Brain microvascular endothelial cell (primary cell): ENCODE results near the gene SLC9A5.

Source experiments
- DNase-seq: peaks from one replicate; pipeline ENCODE4 v3.0.0-alpha.2; 2020
- H3K27ac ChIP-seq: fragments of 250-450 bp; sonication (Bioruptor Pico); 2 replicates; pipeline ENCODE4 v1.5.1; 2020; ENCODE audit warnings: mild to moderate bottlenecking, moderate library complexity
- H3K27me3 ChIP-seq: fragments of 250-450 bp; sonication (Bioruptor Pico); replicated peaks from 2 replicates; pipeline ENCODE4 v1.5.1; 2020; ENCODE audit warnings: mild to moderate bottlenecking
- H3K36me3 ChIP-seq: fragments of 250-450 bp; sonication (Bioruptor Pico); replicated peaks from 2 replicates; pipeline ENCODE4 v1.5.1; 2020; ENCODE audit warnings: mild to moderate bottlenecking
- H3K4me3 ChIP-seq: 2 replicates; pipeline ENCODE4 v1.5.1; 2011; ENCODE audit warnings: low read depth, mild to moderate bottlenecking, control low read depth, low read length, moderate library complexity
- CTCF ChIP-seq: IDR thresholded peaks from 2 replicates; pipeline ENCODE4 v1.5.1; 2011; ENCODE audit warnings: low read depth, mild to moderate bottlenecking, moderate library complexity, low read length, control low read depth, inconsistent platforms; ENCODE audit errors: missing control alignments
- in situ Hi-C: cut with HindIII; loops from 2 replicates; pipeline ENCODE4 v1.10.0; 2017; ENCODE audit warnings: low sequenced_read_pairs, low pct_ligation_motif_present

Gene SLC9A5

GRCh38 chr16:67223992-67224391, 24.8 kb upstream of the SLC9A5 start:
- TF ChIP-seq CTCF: no peak
- H3K4me3 ChIP-seq: no peak overlapping the region
- no peak overlapping the region for H3K27ac ChIP-seq
- no peaks in the 10 kb centered on the region for H3K27me3 ChIP-seq
- peaks cover 10% of the 10 kb centered on the region for H3K36me3 ChIP-seq
- no peak for DNase-seq
- in situ Hi-C loops: no loop called here

- DNase-seq: no peak
- Histone ChIP-seq H3K27ac (peak overlapping the region; percentile 77), H3K27me3 (no peaks in the 10 kb centered on the region), H3K36me3 (peaks cover 34% of the 10 kb centered on the region), H3K4me3 (peak overlapping the region; percentile 98)
- TF ChIP-seq CTCF: no peak
- in situ Hi-C loops: no loop called here
These were observed 22.4 kb upstream of the SLC9A5 start for GRCh38 chr16:67226295-67226803.

GRCh38 chr16:67226804-67227566, 21.8 kb upstream of the SLC9A5 start, which contains the start of gene TMEM208:
Gene TMEM208, plus strand, starts transcription at chr16:67227130. Its CDS starts 89 bp downstream, at chr16:67227219.
- in situ Hi-C loops: no loop called here
- peak within 1 kb of the TSS; percentile 98 for H3K4me3 ChIP-seq

GRCh38 chr16:67227567-67227921, 21.2 kb upstream of the SLC9A5 start:
- Histone ChIP-seq H3K27me3 (no peaks in the 10 kb centered on the region), H3K36me3 (peaks cover 44% of the 10 kb centered on the region), H3K4me3 (peak overlapping the region; percentile 98), H3K27ac (peak overlapping the region; percentile 77)
- no peak for DNase-seq
- no peak for TF ChIP-seq CTCF
- in situ Hi-C loops: no loop called here

More at GRCh38 chr16:67226804-67227566, 21.8 kb upstream of the SLC9A5 start, which contains the start of gene TMEM208:
- Histone ChIP-seq H3K36me3 (peaks cover 40% of the 10 kb centered on the region), H3K27ac (peak within 1 kb of the TSS; percentile 77), H3K27me3 (no peaks in the 10 kb centered on the region)
- DNase-seq: peak; percentile 98
- TF ChIP-seq CTCF: peak; percentile 32

GRCh38 chr16:67228034-67228785, 20.6 kb upstream of the SLC9A5 start:
- H3K36me3 ChIP-seq: peaks cover 48% of the 10 kb centered on the region
- no peak for TF ChIP-seq CTCF
- no peaks in the 10 kb centered on the region for H3K27me3 ChIP-seq
- no peak for DNase-seq
- H3K4me3 ChIP-seq: peak overlapping the region; percentile 98
- in situ Hi-C loops: no loop called here
- no peak overlapping the region for H3K27ac ChIP-seq
